Fibroblast of lung (primary cell): ENCODE measurements around the gene ROR2.

Experiments used
- EZH2 ChIP-seq: IDR thresholded peaks from 2 replicates; pipeline ENCODE4 v1.5.1; 2012; ENCODE audit warnings: low read length, control low read depth, mild to moderate bottlenecking; ENCODE audit errors: missing control alignments
- TF ChIP-seq, protein P1 (sequence below), 2 donors: IDR thresholded peaks in 1 of 2; conservative IDR thresholded peaks in 1 of 2; 1 replicate in 1 of 2; 2 replicates in 1 of 2; pipeline ENCODE4 v1.5.1; 2011 to 2012; ENCODE audit warnings: low read length in 2 of 2, control low read depth in 1 of 2, inconsistent platforms in 1 of 2, low read depth in 1 of 2, mild to moderate bottlenecking in 1 of 2

DNA sequence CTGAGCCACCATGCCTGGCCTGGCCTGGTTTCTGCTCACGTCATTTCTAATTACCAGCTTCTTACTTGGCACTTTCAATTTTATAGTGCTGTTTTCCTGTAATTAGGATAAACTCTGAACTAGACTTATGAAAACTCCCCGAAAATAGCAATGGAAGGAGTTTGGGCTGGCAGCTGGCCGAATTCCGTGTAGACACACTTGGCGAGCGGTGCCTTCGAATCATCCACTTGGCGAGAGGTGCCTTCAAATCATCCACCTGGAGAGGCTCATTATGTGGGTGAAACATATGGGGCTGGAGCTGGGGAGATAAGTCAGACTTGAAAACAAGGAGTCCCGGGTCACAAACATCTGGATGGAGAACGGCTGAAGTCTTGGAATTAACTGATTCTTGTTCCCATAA, 203.7 kb downstream of the ROR2 start:
- TF ChIP-seq, protein P1, sequence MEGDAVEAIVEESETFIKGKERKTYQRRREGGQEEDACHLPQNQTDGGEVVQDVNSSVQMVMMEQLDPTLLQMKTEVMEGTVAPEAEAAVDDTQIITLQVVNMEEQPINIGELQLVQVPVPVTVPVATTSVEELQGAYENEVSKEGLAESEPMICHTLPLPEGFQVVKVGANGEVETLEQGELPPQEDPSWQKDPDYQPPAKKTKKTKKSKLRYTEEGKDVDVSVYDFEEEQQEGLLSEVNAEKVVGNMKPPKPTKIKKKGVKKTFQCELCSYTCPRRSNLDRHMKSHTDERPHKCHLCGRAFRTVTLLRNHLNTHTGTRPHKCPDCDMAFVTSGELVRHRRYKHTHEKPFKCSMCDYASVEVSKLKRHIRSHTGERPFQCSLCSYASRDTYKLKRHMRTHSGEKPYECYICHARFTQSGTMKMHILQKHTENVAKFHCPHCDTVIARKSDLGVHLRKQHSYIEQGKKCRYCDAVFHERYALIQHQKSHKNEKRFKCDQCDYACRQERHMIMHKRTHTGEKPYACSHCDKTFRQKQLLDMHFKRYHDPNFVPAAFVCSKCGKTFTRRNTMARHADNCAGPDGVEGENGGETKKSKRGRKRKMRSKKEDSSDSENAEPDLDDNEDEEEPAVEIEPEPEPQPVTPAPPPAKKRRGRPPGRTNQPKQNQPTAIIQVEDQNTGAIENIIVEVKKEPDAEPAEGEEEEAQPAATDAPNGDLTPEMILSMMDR (conservative IDR thresholded peaks at IDR 0.05 in 1 of 2, IDR thresholded peaks at IDR 0.05 in 1 of 2; ENCODE audit: low read depth in 1 of 2, low read length in 2 of 2), result no peak
- no peak for TF ChIP-seq EZH2
